IMR-90 (cell line): ENCODE measurements around the gene LRRC31. TPM values are rescaled to one million over a fixed set of nuclear protein-coding genes. Genes with fewer than 3 reads are reported as not detected.

ENCODE experiments used
- ATAC-seq: fragments of 200-7000 bp; cut with Tn5 transposase; 2 replicates; pipeline ENCODE4 v1.9.1; 2020; ENCODE audit warnings: low read depth, mild to moderate bottlenecking, moderate library complexity
- BruUV-seq: library from RNA; stranded (reverse); fragments of 400-500 nt; replicated peaks from 2 replicates; lab custom pipeline; 2021; lab: Mats Ljungman, UMichigan
- CTCF ChIA-PET: fragments of 300-600 bp; formaldehyde crosslinking; extraction: SDS; loops from one replicate; lab custom pipeline; 2021; ENCODE audit warnings: antibody characterized with exemption; lab: Yijun Ruan, JAX
- POLR2A ChIA-PET: fragments of 300-600 bp; sonication (Branson Sonifier 250); formaldehyde crosslinking; loops from one replicate; lab custom pipeline; 2022; ENCODE audit warnings: antibody characterized with exemption; ENCODE audit not compliant: unreplicated experiment; lab: Charles Lee
- DNase-seq: peaks from one replicate; pipeline ENCODE4 v3.0.0; 2013
- H2AFZ ChIP-seq: replicated peaks from 2 replicates; pipeline ENCODE3; 2013; ENCODE audit warnings: low read length, mild to moderate bottlenecking; ENCODE audit not compliant: poor library complexity
- H2AK5ac ChIP-seq: 2 replicates; pipeline ENCODE4 v1.6.1; 2013; ENCODE audit warnings: low read depth, low read length, inconsistent platforms
- H2AK9ac ChIP-seq: replicated peaks from 2 replicates; pipeline ENCODE3; 2013; ENCODE audit warnings: mild to moderate bottlenecking, low read depth, low read length, moderate library complexity; ENCODE audit not compliant: poor library complexity
- H2BK120ac ChIP-seq: 2 replicates; pipeline ENCODE4 v1.6.1; 2013; ENCODE audit warnings: low read depth, low read length, inconsistent platforms
- H2BK15ac ChIP-seq: 3 replicates; pipeline ENCODE4 v1.6.1; 2013; ENCODE audit warnings: low read depth, low read length, inconsistent platforms
- H2BK20ac ChIP-seq: 2 replicates; pipeline ENCODE4 v1.6.1; 2013; ENCODE audit warnings: low read depth, mild to moderate bottlenecking, inconsistent platforms, low read length, moderate library complexity
- H2BK5ac ChIP-seq: 2 replicates; pipeline ENCODE4 v1.6.1; 2013; ENCODE audit warnings: mild to moderate bottlenecking, low read depth, low read length, inconsistent platforms; ENCODE audit not compliant: poor library complexity, severe bottlenecking
- H3K14ac ChIP-seq: replicated peaks from 2 replicates; pipeline ENCODE4 v1.6.1; 2013; ENCODE audit warnings: low read depth, low read length, inconsistent platforms
- H3K18ac ChIP-seq: 2 replicates; pipeline ENCODE4 v1.6.1; 2013; ENCODE audit warnings: low read depth, low read length, control low read depth
- H3K23ac ChIP-seq: 2 replicates; pipeline ENCODE4 v1.6.1; 2013; ENCODE audit warnings: low read depth, low read length, inconsistent platforms
- H3K27ac ChIP-seq: 2 replicates; pipeline ENCODE4 v1.5.1; 2013; ENCODE audit warnings: mild to moderate bottlenecking, control low read depth, low read length; ENCODE audit not compliant: insufficient read depth
- H3K27me3 ChIP-seq: 2 replicates; pipeline ENCODE4 v1.6.1; 2013; ENCODE audit warnings: low read length; ENCODE audit not compliant: control insufficient read depth, insufficient read depth
- H3K36me3 ChIP-seq: 2 replicates; pipeline ENCODE4 v1.6.1; 2013; ENCODE audit warnings: low read length, mixed read lengths; ENCODE audit not compliant: control insufficient read depth, insufficient read depth
- H3K4ac ChIP-seq: 2 replicates; pipeline ENCODE4 v1.6.1; 2013; ENCODE audit warnings: low read depth, low read length, inconsistent platforms
- H3K4me1 ChIP-seq: 2 replicates; pipeline ENCODE4 v1.6.1; 2013; ENCODE audit warnings: low read length, mixed read lengths; ENCODE audit not compliant: control insufficient read depth, insufficient read depth
- H3K4me2 ChIP-seq: 2 replicates; pipeline ENCODE4 v1.6.1; 2013; ENCODE audit warnings: low read depth, mild to moderate bottlenecking, control low read depth, low read length, moderate library complexity
- H3K4me3 ChIP-seq: 2 replicates; pipeline ENCODE4 v1.5.1; 2013; ENCODE audit warnings: low read depth, mild to moderate bottlenecking, control low read depth, low read length, moderate library complexity; ENCODE audit not compliant: insufficient read depth
- H3K56ac ChIP-seq: 2 replicates; pipeline ENCODE4 v1.6.1; 2013; ENCODE audit warnings: low read length, inconsistent platforms; ENCODE audit not compliant: insufficient read depth; ENCODE audit errors: extremely low read depth
- H3K79me1 ChIP-seq, 2 experiments: 2 replicates each; pipeline ENCODE4 v1.6.1; 2013; ENCODE audit warnings: low read length in 2 of 2, inconsistent platforms in 1 of 2, low read depth in 1 of 2
- H3K9ac ChIP-seq: 2 replicates; pipeline ENCODE4 v1.6.1; 2013; ENCODE audit warnings: low read depth, low read length, control low read depth
- H3K9me1 ChIP-seq: 2 replicates; pipeline ENCODE4 v1.6.1; 2013; ENCODE audit warnings: low read length, inconsistent platforms; ENCODE audit not compliant: insufficient read depth
- H3K9me3 ChIP-seq: 2 replicates; pipeline ENCODE4 v1.6.1; 2013; ENCODE audit warnings: low read length; ENCODE audit not compliant: control insufficient read depth, insufficient read depth
- H4K20me1 ChIP-seq: 2 replicates; pipeline ENCODE4 v1.6.1; 2013; ENCODE audit warnings: low read length, inconsistent platforms; ENCODE audit not compliant: insufficient read depth
- H4K5ac ChIP-seq: 2 replicates; pipeline ENCODE4 v1.6.1; 2013; ENCODE audit warnings: mild to moderate bottlenecking, low read depth, low read length, control low read depth
- H4K8ac ChIP-seq, 2 experiments: 2 replicates each; pipeline ENCODE4 v1.6.1; 2013; ENCODE audit warnings: low read depth in 2 of 2, low read length in 2 of 2, control low read depth in 1 of 2, inconsistent platforms in 1 of 2
- H4K91ac ChIP-seq: 2 replicates; pipeline ENCODE4 v1.6.1; 2013; ENCODE audit warnings: low read depth, low read length, inconsistent platforms; ENCODE audit not compliant: insufficient read depth
- CEBPB ChIP-seq: IDR thresholded peaks from 2 replicates; pipeline ENCODE4 v1.6.1; 2012; ENCODE audit warnings: low read depth, low read length, improper control_type of control experiment
- MAFK ChIP-seq: IDR thresholded peaks from 2 replicates; pipeline ENCODE4 v1.6.1; 2012; ENCODE audit warnings: low read depth, low read length, improper control_type of control experiment
- MAZ ChIP-seq: IDR thresholded peaks from 2 replicates; pipeline ENCODE4 v1.6.1; 2012; ENCODE audit warnings: low read depth, mild to moderate bottlenecking, low read length, improper control_type of control experiment, moderate library complexity, borderline replicate concordance
- MXI1 ChIP-seq: IDR thresholded peaks from 2 replicates; pipeline ENCODE4 v1.6.1; 2012; ENCODE audit warnings: low read depth, mild to moderate bottlenecking, low read length, moderate library complexity, borderline replicate concordance
- NFE2L2 ChIP-seq: fragments of 150-350 bp; IDR thresholded peaks from 2 replicates; pipeline ENCODE4 v1.6.1; 2016; ENCODE audit warnings: low read depth, mild to moderate bottlenecking, low read length
- RAD21 ChIP-seq: IDR thresholded peaks from 2 replicates; pipeline ENCODE4 v1.6.1; 2012; ENCODE audit warnings: low read length, improper control_type of control experiment
- RCOR1 ChIP-seq: IDR thresholded peaks from 2 replicates; pipeline ENCODE4 v1.6.1; 2012; ENCODE audit warnings: mild to moderate bottlenecking, low read length, improper control_type of control experiment; ENCODE audit not compliant: insufficient replicate concordance
- RFX5 ChIP-seq: IDR thresholded peaks from 2 replicates; pipeline ENCODE4 v1.8.0; 2012; ENCODE audit warnings: low read depth, mild to moderate bottlenecking, low read length, moderate library complexity
- SMC3 ChIP-seq: fragments of 150-350 bp; IDR thresholded peaks from 2 replicates; pipeline ENCODE4 v1.6.1; 2016; ENCODE audit warnings: low read depth, mild to moderate bottlenecking, antibody characterized with exemption, low read length, moderate library complexity
- WGBS, 2 experiments: methylation state at CpG; one replicate each; pipeline versions ENCODE4 v1.1.5 to v1.1.7; 2013; ENCODE audit warnings: missing lambda C conversion rate in 2 of 2; ENCODE audit not compliant: insufficient read length in 1 of 2; ENCODE audit errors: extremely low coverage in 2 of 2; 5-methylcytosine and 5-hydroxymethylcytosine counted together
- dilution Hi-C: fragments of 300-500 bp; cut with HindIII; formaldehyde crosslinking; loops from one replicate; pipeline ENCODE4 v1.14.3; 2018; ENCODE audit warnings: low sequenced_read_pairs; ENCODE audit not compliant: unreplicated experiment
- in situ Hi-C: fragments of 300-500 bp; cut with MboI; formaldehyde crosslinking; loops from 3 replicates; pipeline ENCODE4 v1.14.3; 2019; ENCODE audit warnings: low sequenced_read_pairs, inconsistent platforms, mixed read lengths
- intact Hi-C: fragments of 100-400 bp; cut with micrococcal nuclease; formaldehyde crosslinking; loops from 2 replicates; pipeline ENCODE4 v1.10.0; 2022
- polyA plus RNA-seq, 3 experiments: library from polyadenylated mRNA; depleted of rRNA; stranded (reverse); fragments of >200 nt; gene quantifications; 2 replicates each; pipeline ENCODE4 v1.2.3, GENCODE V29; 2012; ENCODE audit warnings: low replicate concordance in 1 of 3
- total RNA-seq: library from RNA; depleted of rRNA; stranded (reverse); fragments of >200 nt; gene quantifications from 2 replicates; pipeline ENCODE4 v1.2.3, GENCODE V29; 2012
- TF ChIP-seq, protein P1 (sequence below): fragments of 150-350 bp; IDR thresholded peaks from 2 replicates; pipeline ENCODE4 v1.6.1; 2017; ENCODE audit warnings: mild to moderate bottlenecking, antibody characterized with exemption, low read length, low read depth
- TF ChIP-seq, protein P2 (sequence below): conservative IDR thresholded peaks from 2 replicates; pipeline ENCODE4 v1.5.1; 2012; ENCODE audit warnings: mild to moderate bottlenecking, low read depth, low read length, improper control_type of control experiment
- TF ChIP-seq, protein P3 (sequence below): fragments of 150-350 bp; IDR thresholded peaks from 2 replicates; pipeline ENCODE4 v1.6.1; 2016; ENCODE audit warnings: low read depth, mild to moderate bottlenecking, low read length, moderate library complexity, borderline replicate concordance

The LRRC31 gene
- total and polyA plus RNA-seq, 2 of the 4 experiments (the other 2 are of a cell fraction): not detected

DNA sequence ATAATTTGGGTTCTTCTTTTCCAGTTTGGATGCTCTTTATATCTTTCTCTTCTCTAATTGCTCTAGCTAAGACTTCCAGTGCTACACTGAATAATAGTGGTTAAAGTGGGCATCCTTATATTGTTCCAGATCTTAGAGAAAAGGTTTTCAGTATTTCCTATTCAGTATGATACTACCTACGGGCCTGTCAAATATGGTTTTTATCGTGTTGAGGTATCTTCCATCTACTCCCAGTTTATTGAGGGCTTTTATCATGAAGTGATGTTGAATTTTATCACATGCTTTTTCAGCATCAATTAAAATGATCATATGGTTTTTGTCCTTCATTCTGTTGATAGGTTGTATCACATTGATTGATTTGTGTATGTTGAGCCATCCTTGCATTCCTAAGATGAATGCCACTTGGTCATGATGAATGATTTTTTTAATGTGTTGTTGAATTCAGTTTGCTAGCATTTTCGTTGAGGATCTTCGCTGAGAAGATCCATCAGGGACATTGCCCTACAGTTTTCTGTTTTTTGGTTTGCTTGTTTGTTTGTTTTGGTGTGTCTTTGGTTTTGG, 54.1 kb downstream of the LRRC31 start:
- H3K27ac ChIP-seq: no peak overlapping the region
- H3K18ac ChIP-seq: no peak overlapping the region
- no peaks in the 10 kb centered on the region for H4K20me1 ChIP-seq
- WGBS, 2 experiments: no CpG with 5 or more reads among the region's 4 CpGs
- in situ Hi-C loops: no loop called here
- no peaks in the 10 kb centered on the region for H3K9me3 ChIP-seq
- BruUV-seq: no TSS peak
- intact Hi-C loops: no loop called here
- H3K4me2 ChIP-seq: no peak overlapping the region
- H3K56ac ChIP-seq: no peak overlapping the region
- no peak overlapping the region for H2AK5ac ChIP-seq
- no peak overlapping the region for H4K91ac ChIP-seq
- ATAC-seq: no peak
- peaks cover 0 to 3% of the 10 kb centered on the region in 2 experiments; a peak in 1 of 4 replicates for H3K79me1 ChIP-seq
- no peaks in the 10 kb centered on the region for H3K27me3 ChIP-seq
- H2BK5ac ChIP-seq: no peak overlapping the region
- ChIA-PET CTCF (no interaction called here), POLR2A (no interaction called here)
- H2BK20ac ChIP-seq: no peak overlapping the region
- TF ChIP-seq MAZ (no peak), RFX5 (no peak), MXI1 (no peak), RAD21 (no peak), RCOR1 (no peak), CEBPB (no peak), MAFK (no peak), NFE2L2 (no peak), SMC3 (no peak)
- TF ChIP-seq, protein P1, sequence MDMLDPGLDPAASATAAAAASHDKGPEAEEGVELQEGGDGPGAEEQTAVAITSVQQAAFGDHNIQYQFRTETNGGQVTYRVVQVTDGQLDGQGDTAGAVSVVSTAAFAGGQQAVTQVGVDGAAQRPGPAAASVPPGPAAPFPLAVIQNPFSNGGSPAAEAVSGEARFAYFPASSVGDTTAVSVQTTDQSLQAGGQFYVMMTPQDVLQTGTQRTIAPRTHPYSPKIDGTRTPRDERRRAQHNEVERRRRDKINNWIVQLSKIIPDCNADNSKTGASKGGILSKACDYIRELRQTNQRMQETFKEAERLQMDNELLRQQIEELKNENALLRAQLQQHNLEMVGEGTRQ: no peak
- TF ChIP-seq, protein P2, sequence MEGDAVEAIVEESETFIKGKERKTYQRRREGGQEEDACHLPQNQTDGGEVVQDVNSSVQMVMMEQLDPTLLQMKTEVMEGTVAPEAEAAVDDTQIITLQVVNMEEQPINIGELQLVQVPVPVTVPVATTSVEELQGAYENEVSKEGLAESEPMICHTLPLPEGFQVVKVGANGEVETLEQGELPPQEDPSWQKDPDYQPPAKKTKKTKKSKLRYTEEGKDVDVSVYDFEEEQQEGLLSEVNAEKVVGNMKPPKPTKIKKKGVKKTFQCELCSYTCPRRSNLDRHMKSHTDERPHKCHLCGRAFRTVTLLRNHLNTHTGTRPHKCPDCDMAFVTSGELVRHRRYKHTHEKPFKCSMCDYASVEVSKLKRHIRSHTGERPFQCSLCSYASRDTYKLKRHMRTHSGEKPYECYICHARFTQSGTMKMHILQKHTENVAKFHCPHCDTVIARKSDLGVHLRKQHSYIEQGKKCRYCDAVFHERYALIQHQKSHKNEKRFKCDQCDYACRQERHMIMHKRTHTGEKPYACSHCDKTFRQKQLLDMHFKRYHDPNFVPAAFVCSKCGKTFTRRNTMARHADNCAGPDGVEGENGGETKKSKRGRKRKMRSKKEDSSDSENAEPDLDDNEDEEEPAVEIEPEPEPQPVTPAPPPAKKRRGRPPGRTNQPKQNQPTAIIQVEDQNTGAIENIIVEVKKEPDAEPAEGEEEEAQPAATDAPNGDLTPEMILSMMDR: no peak
- TF ChIP-seq, protein P3, sequence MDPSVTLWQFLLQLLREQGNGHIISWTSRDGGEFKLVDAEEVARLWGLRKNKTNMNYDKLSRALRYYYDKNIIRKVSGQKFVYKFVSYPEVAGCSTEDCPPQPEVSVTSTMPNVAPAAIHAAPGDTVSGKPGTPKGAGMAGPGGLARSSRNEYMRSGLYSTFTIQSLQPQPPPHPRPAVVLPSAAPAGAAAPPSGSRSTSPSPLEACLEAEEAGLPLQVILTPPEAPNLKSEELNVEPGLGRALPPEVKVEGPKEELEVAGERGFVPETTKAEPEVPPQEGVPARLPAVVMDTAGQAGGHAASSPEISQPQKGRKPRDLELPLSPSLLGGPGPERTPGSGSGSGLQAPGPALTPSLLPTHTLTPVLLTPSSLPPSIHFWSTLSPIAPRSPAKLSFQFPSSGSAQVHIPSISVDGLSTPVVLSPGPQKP: no peak
- dilution Hi-C loops: no loop called here
- H3K23ac ChIP-seq: no peak overlapping the region
- H3K4me3 ChIP-seq: no peak overlapping the region
- H3K9ac ChIP-seq: no peak overlapping the region
- no peak overlapping the region for H2AFZ ChIP-seq
- no peak overlapping the region for H2BK15ac ChIP-seq
- no peak overlapping the region for H3K14ac ChIP-seq
- no peak for DNase-seq
- H3K4ac ChIP-seq: no peak overlapping the region
- H2AK9ac ChIP-seq: no peak overlapping the region
- H2BK120ac ChIP-seq: no peak overlapping the region
- H4K5ac ChIP-seq: no peak overlapping the region
- H3K36me3 ChIP-seq: no peaks in the 10 kb centered on the region
- H3K9me1 ChIP-seq: peaks cover 9% of the 10 kb centered on the region
- no peak overlapping the region for H4K8ac ChIP-seq
- H3K4me1 ChIP-seq: peaks cover 6% of the 10 kb centered on the region
